ENCODE data around the gene GPR171.

GRCh38 chr3:151203051-151203420 is at the start of gene GPR171:
- TF ChIP-seq CTCF (conservative IDR thresholded peaks at IDR 0.05): no peak
- TF ChIP-seq ZFX (IDR thresholded peaks at IDR 0.05): no peak
